ENCODE results near the gene IQSEC1. TPM values are rescaled to one million over a fixed set of nuclear protein-coding genes. Genes with fewer than 3 reads are reported as not detected.

IQSEC1 gene
- total and polyA plus RNA-seq, 9 of the 15 experiments (the other 6 are each of a cell fraction or from before 2014, with no cell fraction given), result 0.56 to 39.0 (median 6.8) TPM

DNA sequence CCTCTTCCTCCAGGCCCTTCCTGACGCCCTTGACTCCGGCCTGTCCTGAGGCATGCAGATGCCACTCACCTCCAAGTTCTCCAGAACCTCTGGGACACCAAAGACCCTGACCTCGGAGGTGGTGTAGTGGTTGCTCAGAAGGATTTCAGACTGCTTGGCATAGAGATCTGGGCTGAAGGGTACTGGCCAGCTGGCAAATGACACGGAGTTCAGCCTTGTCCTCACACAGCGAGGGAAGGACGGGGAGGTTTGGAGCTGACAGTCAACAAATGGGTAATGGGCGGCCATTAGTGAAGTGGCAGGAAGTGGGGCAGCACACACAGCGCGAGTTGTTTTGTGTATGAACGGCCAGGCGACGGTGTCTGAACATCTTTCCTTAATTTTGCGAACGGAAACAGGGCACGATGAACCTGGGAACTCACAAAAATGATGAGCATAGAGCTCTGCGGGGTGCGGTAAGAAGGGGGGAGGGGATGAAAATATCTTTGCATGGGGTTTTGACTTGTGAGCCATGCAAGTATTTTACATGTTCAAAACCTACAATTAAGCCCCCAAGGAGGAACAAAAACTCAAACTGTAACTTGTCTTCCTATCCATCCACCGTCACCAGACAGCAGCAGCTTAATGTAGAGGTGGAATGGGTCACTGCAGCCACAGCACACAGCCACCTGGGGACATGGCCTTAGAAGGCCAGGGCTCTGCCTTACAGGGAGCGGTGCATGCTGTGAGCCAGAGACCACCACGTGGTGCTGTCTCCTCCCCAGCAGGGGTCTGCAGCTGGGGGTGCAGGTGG is 188.2 kb downstream of the IQSEC1 start (continued):
- TF ChIP-seq, protein P1, sequence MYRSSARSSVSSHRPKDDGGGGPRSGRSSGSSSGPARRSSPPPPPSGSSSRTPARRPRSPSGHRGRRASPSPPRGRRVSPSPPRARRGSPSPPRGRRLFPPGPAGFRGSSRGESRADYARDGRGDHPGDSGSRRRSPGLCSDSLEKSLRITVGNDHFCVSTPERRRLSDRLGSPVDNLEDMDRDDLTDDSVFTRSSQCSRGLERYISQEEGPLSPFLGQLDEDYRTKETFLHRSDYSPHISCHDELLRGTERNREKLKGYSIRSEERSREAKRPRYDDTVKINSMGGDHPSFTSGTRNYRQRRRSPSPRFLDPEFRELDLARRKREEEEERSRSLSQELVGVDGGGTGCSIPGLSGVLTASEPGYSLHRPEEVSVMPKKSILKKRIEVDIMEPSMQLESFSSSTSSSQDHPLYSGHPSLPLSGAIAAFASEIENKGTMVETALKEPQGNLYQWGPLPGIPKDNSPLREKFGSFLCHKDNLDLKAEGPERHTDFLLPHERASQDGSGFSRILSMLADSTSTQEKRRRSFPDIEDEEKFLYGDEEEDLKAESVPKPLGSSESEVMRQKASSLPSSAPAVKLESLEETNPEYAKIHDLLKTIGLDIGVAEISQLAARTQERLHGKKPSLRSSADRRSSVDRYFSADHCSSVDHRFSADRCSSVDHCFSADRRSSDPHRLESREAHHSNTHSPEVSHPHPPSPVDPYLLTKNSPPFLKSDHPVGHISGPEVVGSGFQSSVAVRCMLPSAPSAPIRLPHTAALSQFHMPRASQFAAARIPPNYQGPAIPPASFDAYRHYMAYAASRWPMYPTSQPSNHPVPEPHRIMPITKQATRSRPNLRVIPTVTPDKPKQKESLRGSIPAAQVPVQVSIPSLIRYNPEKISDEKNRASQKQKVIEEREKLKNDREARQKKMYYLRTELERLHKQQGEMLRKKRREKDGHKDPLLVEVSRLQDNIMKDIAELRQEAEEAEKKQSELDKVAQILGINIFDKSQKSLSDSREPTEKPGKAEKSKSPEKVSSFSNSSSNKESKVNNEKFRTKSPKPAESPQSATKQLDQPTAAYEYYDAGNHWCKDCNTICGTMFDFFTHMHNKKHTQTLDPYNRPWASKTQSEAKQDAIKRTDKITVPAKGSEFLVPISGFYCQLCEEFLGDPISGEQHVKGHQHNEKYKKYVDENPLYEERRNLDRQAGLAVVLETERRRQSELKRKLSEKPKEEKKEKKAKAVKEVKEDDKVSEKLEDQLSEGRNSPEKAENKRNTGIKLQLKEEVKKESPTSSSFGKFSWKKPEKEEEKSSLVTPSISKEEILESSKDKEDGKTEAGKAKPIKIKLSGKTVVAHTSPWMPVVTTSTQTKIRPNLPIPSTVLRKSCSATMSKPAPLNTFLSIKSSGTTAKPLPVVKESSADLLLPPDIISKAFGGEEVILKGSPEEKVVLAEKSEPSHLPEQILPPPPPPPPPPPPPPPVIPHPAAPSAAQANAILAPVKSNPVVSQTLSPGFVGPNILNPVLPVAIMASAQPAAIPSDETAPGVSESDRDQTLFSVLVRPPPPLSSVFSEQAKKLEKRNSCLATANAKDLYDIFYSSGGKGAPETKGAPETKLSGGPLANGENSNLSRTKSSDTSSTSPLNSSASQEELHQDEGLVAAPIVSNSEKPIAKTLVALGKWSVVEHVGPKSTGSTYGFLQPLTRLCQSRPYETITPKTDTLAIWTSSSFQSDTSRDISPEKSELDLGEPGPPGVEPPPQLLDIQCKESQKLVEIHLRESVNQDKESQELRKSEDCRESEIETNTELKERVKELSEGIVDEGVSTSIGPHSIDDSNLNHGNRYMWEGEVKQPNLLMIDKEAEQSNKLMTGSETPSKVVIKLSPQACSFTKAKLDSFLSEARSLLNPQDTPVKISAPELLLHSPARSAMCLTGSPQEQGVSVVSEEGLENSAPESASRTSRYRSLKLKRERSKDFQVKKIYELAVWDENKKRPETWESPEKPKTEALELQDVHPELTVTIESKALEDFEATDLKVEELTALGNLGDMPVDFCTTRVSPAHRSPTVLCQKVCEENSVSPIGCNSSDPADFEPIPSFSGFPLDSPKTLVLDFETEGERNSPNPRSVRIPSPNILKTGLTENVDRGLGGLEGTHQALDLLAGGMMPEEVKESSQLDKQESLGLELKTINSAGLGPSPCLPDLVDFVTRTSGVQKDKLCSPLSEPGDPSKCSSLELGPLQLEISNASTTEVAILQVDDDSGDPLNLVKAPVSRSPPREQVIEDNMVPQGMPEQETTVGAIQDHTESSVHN (IDR thresholded peaks at IDR 0.05; ENCODE audit: borderline replicate concordance in 1 of 2, low read depth in 1 of 2), result no peak
- TF ChIP-seq, protein P2, sequence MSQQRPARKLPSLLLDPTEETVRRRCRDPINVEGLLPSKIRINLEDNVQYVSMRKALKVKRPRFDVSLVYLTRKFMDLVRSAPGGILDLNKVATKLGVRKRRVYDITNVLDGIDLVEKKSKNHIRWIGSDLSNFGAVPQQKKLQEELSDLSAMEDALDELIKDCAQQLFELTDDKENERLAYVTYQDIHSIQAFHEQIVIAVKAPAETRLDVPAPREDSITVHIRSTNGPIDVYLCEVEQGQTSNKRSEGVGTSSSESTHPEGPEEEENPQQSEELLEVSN (IDR thresholded peaks at IDR 0.05; ENCODE audit: borderline replicate concordance in 1 of 2, extremely low read depth in 1 of 2, insufficient read depth in 1 of 2, insufficient read length in 1 of 2, low read depth in 1 of 2, low read length in 1 of 2, poor library complexity in 1 of 2, severe bottlenecking in 1 of 2), result peak in 1 of 2 experiments; percentile 35
- 0 out of 2 replicates have a peak, but pooled peaks have one; percentile 23 for TF ChIP-seq ZBTB7A (IDR thresholded peaks at IDR 0.05; ENCODE audit: borderline replicate concordance, control insufficient read depth, low read depth, low read length)
- TF ChIP-seq SMARCA4 (IDR thresholded peaks at IDR 0.05), result no peak
- TF ChIP-seq ZKSCAN3 (CRISPR knock-in tag; IDR thresholded peaks at IDR 0.05), result no peak
- no peak for TF ChIP-seq ZNF3 (CRISPR knock-in tag; IDR thresholded peaks at IDR 0.05)
- TF ChIP-seq CBFB (CRISPR knock-in tag; IDR thresholded peaks at IDR 0.05), result no peak
- TF ChIP-seq, protein P3, sequence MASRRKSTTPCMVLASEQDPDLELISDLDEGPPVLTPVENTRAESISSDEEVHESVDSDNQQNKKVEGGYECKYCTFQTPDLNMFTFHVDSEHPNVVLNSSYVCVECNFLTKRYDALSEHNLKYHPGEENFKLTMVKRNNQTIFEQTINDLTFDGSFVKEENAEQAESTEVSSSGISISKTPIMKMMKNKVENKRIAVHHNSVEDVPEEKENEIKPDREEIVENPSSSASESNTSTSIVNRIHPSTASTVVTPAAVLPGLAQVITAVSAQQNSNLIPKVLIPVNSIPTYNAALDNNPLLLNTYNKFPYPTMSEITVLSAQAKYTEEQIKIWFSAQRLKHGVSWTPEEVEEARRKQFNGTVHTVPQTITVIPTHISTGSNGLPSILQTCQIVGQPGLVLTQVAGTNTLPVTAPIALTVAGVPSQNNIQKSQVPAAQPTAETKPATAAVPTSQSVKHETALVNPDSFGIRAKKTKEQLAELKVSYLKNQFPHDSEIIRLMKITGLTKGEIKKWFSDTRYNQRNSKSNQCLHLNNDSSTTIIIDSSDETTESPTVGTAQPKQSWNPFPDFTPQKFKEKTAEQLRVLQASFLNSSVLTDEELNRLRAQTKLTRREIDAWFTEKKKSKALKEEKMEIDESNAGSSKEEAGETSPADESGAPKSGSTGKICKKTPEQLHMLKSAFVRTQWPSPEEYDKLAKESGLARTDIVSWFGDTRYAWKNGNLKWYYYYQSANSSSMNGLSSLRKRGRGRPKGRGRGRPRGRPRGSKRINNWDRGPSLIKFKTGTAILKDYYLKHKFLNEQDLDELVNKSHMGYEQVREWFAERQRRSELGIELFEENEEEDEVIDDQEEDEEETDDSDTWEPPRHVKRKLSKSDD (conservative IDR thresholded peaks at IDR 0.05; ENCODE audit: low read length), result no peak
- TF ChIP-seq, protein P4, sequence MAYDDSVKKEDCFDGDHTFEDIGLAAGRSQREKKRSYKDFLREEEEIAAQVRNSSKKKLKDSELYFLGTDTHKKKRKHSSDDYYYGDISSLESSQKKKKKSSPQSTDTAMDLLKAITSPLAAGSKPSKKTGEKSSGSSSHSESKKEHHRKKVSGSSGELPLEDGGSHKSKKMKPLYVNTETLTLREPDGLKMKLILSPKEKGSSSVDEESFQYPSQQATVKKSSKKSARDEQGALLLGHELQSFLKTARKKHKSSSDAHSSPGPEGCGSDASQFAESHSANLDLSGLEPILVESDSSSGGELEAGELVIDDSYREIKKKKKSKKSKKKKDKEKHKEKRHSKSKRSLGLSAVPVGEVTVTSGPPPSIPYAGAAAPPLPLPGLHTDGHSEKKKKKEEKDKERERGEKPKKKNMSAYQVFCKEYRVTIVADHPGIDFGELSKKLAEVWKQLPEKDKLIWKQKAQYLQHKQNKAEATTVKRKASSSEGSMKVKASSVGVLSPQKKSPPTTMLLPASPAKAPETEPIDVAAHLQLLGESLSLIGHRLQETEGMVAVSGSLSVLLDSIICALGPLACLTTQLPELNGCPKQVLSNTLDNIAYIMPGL (CRISPR knock-in tag; IDR thresholded peaks at IDR 0.05), result no peak
- no peak for TF ChIP-seq RNF2 (IDR thresholded peaks at IDR 0.05)
